GM23338 (cell line): Measurements from ENCODE around the gene SEMA3E. TPM values are rescaled to one million over a fixed set of nuclear protein-coding genes. Genes with fewer than 3 reads are reported as not detected.

Experiments used
- ATAC-seq: fragments of 200-7000 bp; cut with Tn5 transposase; 3 replicates; pipeline ENCODE4 v1.9.1; 2020
- DNase-seq: peaks from one replicate; pipeline ENCODE4 v3.0.0-alpha.2; 2015; ENCODE audit warnings: low spot score
- H2AFZ ChIP-seq: fragments of 200-600 bp; sonication (generic); 2 replicates; pipeline ENCODE4 v1.8.0; 2016; ENCODE audit warnings: antibody characterized with exemption, mild to moderate bottlenecking, moderate library complexity
- H3F3A ChIP-seq: fragments of 200-600 bp; sonication (generic); replicated peaks from 2 replicates; pipeline ENCODE4 v1.8.0; 2017; ENCODE audit warnings: antibody characterized with exemption, mixed run types, low read depth
- H3K27ac ChIP-seq: fragments of 200-600 bp; sonication (generic); 2 replicates; pipeline ENCODE4 v1.6.1; 2016; ENCODE audit warnings: low read depth
- H3K27me3 ChIP-seq: fragments of 200-600 bp; sonication (generic); 2 replicates; pipeline ENCODE4 v1.8.0; 2016; ENCODE audit warnings: mild to moderate bottlenecking, mixed run types, moderate library complexity; ENCODE audit not compliant: insufficient read depth
- H3K36me3 ChIP-seq: fragments of 200-600 bp; sonication (generic); 2 replicates; pipeline ENCODE4 v1.8.0; 2016; ENCODE audit warnings: mild to moderate bottlenecking; ENCODE audit not compliant: insufficient read depth
- H3K4me1 ChIP-seq: fragments of 200-600 bp; sonication (generic); 2 replicates; pipeline ENCODE4 v1.8.0; 2016; ENCODE audit warnings: mild to moderate bottlenecking, moderate library complexity; ENCODE audit not compliant: insufficient read depth
- H3K4me2 ChIP-seq: fragments of 200-600 bp; sonication (generic); 2 replicates; pipeline ENCODE4 v1.7.1; 2017; ENCODE audit warnings: mixed run types
- H3K4me3 ChIP-seq: fragments of 200-600 bp; sonication (generic); 2 replicates; pipeline ENCODE4 v1.6.1; 2016; ENCODE audit warnings: mixed run types
- H3K79me2 ChIP-seq: fragments of 200-600 bp; sonication (generic); replicated peaks from 2 replicates; pipeline ENCODE4 v1.8.0; 2017; ENCODE audit warnings: mild to moderate bottlenecking; ENCODE audit not compliant: insufficient read depth
- H3K9me2 ChIP-seq: fragments of 200-600 bp; sonication (generic); 2 replicates; pipeline ENCODE4 v1.8.0; 2017; ENCODE audit not compliant: insufficient read depth
- H4K20me1 ChIP-seq: fragments of 200-600 bp; sonication (generic); replicated peaks from 2 replicates; pipeline ENCODE4 v1.8.0; 2017; ENCODE audit warnings: mild to moderate bottlenecking; ENCODE audit not compliant: insufficient read depth
- H3K27ac Mint-ChIP-seq: 2 replicates; pipeline ENCODE4 v1.8.0; 2020; ENCODE audit warnings: inconsistent platforms, mild to moderate bottlenecking, moderate library complexity, mixed read lengths
- H3K27me3 Mint-ChIP-seq: 3 replicates; pipeline ENCODE4 v1.8.0; 2022; ENCODE audit warnings: low read depth, mild to moderate bottlenecking, moderate library complexity, mixed read lengths, inconsistent platforms; ENCODE audit not compliant: insufficient read depth, poor library complexity
- H3K36me3 Mint-ChIP-seq: 3 replicates; pipeline ENCODE4 v1.8.0; 2021; ENCODE audit warnings: low read depth, mild to moderate bottlenecking, inconsistent platforms, moderate library complexity, mixed read lengths
- H3K4me1 Mint-ChIP-seq: 3 replicates; pipeline ENCODE4 v1.8.0; 2020; ENCODE audit warnings: mild to moderate bottlenecking, inconsistent platforms, mixed read lengths
- H3K4me3 Mint-ChIP-seq: 3 replicates; pipeline ENCODE4 v1.8.0; 2021; ENCODE audit warnings: moderate library complexity, mild to moderate bottlenecking, inconsistent platforms, mixed read lengths
- H3K9me3 Mint-ChIP-seq: 3 replicates; pipeline ENCODE4 v1.8.0; 2020; ENCODE audit warnings: moderate library complexity, mild to moderate bottlenecking, inconsistent platforms, mixed read lengths
- CREB1 ChIP-seq: fragments of 250-450 bp; sonication (Bioruptor Pico); IDR thresholded peaks from 2 replicates; pipeline ENCODE4 v1.5.0; 2020; ENCODE audit warnings: low read depth, mild to moderate bottlenecking, moderate library complexity
- EZH2phosphoT487 ChIP-seq: fragments of 200-600 bp; sonication (generic); IDR thresholded peaks from one replicate; pipeline ENCODE4 v1.8.1; 2018; ENCODE audit warnings: antibody characterized with exemption; ENCODE audit not compliant: unreplicated experiment
- JUNB ChIP-seq: IDR thresholded peaks from one replicate; pipeline ENCODE4 v1.6.1; 2016; ENCODE audit warnings: antibody characterized with exemption; ENCODE audit not compliant: unreplicated experiment
- NANOG ChIP-seq: IDR thresholded peaks from 2 replicates; pipeline ENCODE4 v1.6.1; 2016; ENCODE audit warnings: antibody characterized with exemption, borderline replicate concordance
- STAT1 ChIP-seq: IDR thresholded peaks from one replicate; pipeline ENCODE4 v1.6.1; 2016; ENCODE audit warnings: antibody characterized with exemption; ENCODE audit not compliant: unreplicated experiment
- ZNF114 ChIP-seq: fragments of 250-450 bp; sonication (Bioruptor Pico); IDR thresholded peaks from 2 replicates; pipeline ENCODE4 v1.5.0; 2020; ENCODE audit warnings: mild to moderate bottlenecking, moderate library complexity
- ZNF331 ChIP-seq: fragments of 250-450 bp; sonication (Bioruptor Pico); IDR thresholded peaks from 2 replicates; pipeline ENCODE4 v1.5.0; 2020; ENCODE audit warnings: low read depth, mild to moderate bottlenecking, moderate library complexity
- polyA plus RNA-seq: library from polyadenylated mRNA; unstranded; fragments of >200 nt; fragmentation: Nextera tagmentation; extraction: Ambion mirVana; gene quantifications from 2 replicates; pipeline ENCODE4 v1.2.1, GENCODE V29; 2016
- total RNA-seq: library from RNA; depleted of rRNA; stranded (reverse); fragments of >200 nt; shearing (Covaris generic); gene quantifications from 2 replicates; pipeline ENCODE4 v1.2.3, GENCODE V29; 2014
- TF ChIP-seq, protein P1 (sequence below), 2 experiments: fragments of 200-600 bp in 1 of 2; sonication (generic) in 1 of 2; conservative IDR thresholded peaks; 2 replicates each; pipeline versions ENCODE4 v1.5.1 to v1.6.1; 2016 to 2017; ENCODE audit warnings: antibody characterized with exemption in 2 of 2, low read depth in 2 of 2, mild to moderate bottlenecking in 2 of 2, moderate library complexity in 1 of 2
- TF ChIP-seq, protein P2 (sequence below): IDR thresholded peaks from 2 replicates; pipeline ENCODE4 v1.6.1; 2016; ENCODE audit warnings: antibody characterized with exemption
- TF ChIP-seq, protein P3 (sequence below): fragments of 250-450 bp; sonication (Bioruptor Pico); IDR thresholded peaks from 2 replicates; pipeline ENCODE4 v1.5.0; 2020; ENCODE audit warnings: mild to moderate bottlenecking, moderate library complexity

The SEMA3E gene
- total and polyA plus RNA-seq, 2 experiments from 2014 or later, result 5.4 to 15.7 TPM

DNA sequence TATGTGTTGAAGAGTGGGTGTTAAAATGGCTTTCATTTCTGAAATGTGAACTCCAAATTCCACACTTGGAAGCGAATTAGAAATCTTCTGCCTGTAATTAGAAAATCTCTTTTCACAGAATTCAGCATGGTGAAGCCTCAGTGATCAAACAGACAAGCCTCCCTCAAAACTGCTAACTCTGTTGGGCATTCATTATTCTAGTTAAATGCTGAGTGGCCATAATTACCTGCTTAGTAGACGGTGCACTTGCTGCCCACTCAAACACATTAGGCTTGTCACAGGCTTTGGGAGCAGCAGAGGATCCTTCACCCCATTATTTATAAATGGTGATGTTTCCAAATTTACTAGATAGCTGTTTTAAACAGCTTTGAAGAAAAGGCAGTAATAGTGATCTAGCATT is 309.0 kb downstream of the SEMA3E start:
- Histone ChIP-seq H2AFZ (no peak overlapping the region), H3K4me2 (no peak overlapping the region), H3K4me1 (no peaks in the 10 kb centered on the region), H3K36me3 (no peaks in the 10 kb centered on the region), H3K4me3 (no peak overlapping the region), H3K79me2 (no peaks in the 10 kb centered on the region), H4K20me1 (no peaks in the 10 kb centered on the region), H3K27ac (no peak overlapping the region), H3F3A (no peaks in the 10 kb centered on the region), H3K9me2 (no peaks in the 10 kb centered on the region), H3K27me3 (no peaks in the 10 kb centered on the region)
- H3K27me3 Mint-ChIP-seq, result no peaks in the 10 kb centered on the region
- peaks cover 6% of the 10 kb centered on the region for H3K4me1 Mint-ChIP-seq
- no peaks in the 10 kb centered on the region for H3K9me3 Mint-ChIP-seq
- no peak overlapping the region for H3K27ac Mint-ChIP-seq
- DNase-seq (no peak), ATAC-seq (no peak)
- TF ChIP-seq ZNF114, result no peak
- no peak for TF ChIP-seq STAT1
- no peak for TF ChIP-seq CREB1 (CRISPR knock-in tag)
- TF ChIP-seq, protein P1, sequence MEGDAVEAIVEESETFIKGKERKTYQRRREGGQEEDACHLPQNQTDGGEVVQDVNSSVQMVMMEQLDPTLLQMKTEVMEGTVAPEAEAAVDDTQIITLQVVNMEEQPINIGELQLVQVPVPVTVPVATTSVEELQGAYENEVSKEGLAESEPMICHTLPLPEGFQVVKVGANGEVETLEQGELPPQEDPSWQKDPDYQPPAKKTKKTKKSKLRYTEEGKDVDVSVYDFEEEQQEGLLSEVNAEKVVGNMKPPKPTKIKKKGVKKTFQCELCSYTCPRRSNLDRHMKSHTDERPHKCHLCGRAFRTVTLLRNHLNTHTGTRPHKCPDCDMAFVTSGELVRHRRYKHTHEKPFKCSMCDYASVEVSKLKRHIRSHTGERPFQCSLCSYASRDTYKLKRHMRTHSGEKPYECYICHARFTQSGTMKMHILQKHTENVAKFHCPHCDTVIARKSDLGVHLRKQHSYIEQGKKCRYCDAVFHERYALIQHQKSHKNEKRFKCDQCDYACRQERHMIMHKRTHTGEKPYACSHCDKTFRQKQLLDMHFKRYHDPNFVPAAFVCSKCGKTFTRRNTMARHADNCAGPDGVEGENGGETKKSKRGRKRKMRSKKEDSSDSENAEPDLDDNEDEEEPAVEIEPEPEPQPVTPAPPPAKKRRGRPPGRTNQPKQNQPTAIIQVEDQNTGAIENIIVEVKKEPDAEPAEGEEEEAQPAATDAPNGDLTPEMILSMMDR (conservative IDR thresholded peaks at IDR 0.05; ENCODE audit: low read depth in 2 of 2), result no peak
- no peak for TF ChIP-seq JUNB
- H3K4me3 Mint-ChIP-seq, result no peak overlapping the region
- no peaks in the 10 kb centered on the region for H3K36me3 Mint-ChIP-seq

DNA sequence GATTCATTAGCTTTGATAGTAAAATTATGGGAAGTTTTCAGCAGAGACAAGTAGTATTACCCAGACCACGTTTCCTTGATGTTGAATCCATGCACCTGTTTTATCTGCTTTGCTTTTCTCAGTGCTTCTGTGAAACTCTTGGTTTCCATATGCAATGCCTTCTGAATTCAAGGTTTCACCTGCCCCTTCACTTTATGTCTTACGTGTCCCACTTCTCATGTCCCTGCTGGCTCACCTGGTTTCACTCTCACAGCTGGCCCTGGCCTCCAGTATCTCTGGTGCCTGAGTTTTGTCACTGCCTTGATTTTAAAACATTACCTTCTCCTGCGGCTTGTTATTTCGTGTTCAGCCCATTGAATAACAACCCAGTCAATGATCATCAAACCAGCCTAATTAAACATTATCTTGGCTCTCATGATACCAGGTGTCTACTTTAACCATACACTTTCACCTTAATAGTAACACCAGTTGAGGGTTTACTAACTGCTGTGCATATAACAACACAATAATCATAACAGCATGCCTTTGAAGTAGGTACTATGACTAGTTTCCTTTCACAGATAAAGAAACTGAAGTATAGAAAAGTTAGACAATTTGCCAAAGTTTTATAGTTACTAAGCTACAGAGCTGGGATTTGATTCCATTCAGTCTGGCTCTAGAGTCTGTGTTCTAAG is 310.5 kb downstream of the SEMA3E start:
- Histone ChIP-seq H3K79me2 (no peaks in the 10 kb centered on the region), H3K9me2 (no peaks in the 10 kb centered on the region), H2AFZ (no peak overlapping the region), H4K20me1 (no peaks in the 10 kb centered on the region), H3K36me3 (no peaks in the 10 kb centered on the region), H3K27ac (no peak overlapping the region), H3K27me3 (no peaks in the 10 kb centered on the region), H3K4me2 (no peak overlapping the region), H3F3A (no peaks in the 10 kb centered on the region), H3K4me3 (no peak overlapping the region), H3K4me1 (no peaks in the 10 kb centered on the region)
- H3K27me3 Mint-ChIP-seq, result no peaks in the 10 kb centered on the region
- H3K4me1 Mint-ChIP-seq, result peaks cover 6% of the 10 kb centered on the region
- no peak for DNase-seq
- no peaks in the 10 kb centered on the region for H3K9me3 Mint-ChIP-seq
- H3K27ac Mint-ChIP-seq, result no peak overlapping the region
- H3K36me3 Mint-ChIP-seq, result no peaks in the 10 kb centered on the region
- H3K4me3 Mint-ChIP-seq, result no peak overlapping the region
- no peak for ATAC-seq
- TF ChIP-seq, protein P1 (conservative IDR thresholded peaks at IDR 0.05; ENCODE audit: low read depth in 2 of 2), result no peak
- TF ChIP-seq JUNB, result no peak
- TF ChIP-seq, protein P2, sequence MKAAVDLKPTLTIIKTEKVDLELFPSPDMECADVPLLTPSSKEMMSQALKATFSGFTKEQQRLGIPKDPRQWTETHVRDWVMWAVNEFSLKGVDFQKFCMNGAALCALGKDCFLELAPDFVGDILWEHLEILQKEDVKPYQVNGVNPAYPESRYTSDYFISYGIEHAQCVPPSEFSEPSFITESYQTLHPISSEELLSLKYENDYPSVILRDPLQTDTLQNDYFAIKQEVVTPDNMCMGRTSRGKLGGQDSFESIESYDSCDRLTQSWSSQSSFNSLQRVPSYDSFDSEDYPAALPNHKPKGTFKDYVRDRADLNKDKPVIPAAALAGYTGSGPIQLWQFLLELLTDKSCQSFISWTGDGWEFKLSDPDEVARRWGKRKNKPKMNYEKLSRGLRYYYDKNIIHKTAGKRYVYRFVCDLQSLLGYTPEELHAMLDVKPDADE, result no peak
- TF ChIP-seq NANOG, result no peak
- TF ChIP-seq, protein P3, sequence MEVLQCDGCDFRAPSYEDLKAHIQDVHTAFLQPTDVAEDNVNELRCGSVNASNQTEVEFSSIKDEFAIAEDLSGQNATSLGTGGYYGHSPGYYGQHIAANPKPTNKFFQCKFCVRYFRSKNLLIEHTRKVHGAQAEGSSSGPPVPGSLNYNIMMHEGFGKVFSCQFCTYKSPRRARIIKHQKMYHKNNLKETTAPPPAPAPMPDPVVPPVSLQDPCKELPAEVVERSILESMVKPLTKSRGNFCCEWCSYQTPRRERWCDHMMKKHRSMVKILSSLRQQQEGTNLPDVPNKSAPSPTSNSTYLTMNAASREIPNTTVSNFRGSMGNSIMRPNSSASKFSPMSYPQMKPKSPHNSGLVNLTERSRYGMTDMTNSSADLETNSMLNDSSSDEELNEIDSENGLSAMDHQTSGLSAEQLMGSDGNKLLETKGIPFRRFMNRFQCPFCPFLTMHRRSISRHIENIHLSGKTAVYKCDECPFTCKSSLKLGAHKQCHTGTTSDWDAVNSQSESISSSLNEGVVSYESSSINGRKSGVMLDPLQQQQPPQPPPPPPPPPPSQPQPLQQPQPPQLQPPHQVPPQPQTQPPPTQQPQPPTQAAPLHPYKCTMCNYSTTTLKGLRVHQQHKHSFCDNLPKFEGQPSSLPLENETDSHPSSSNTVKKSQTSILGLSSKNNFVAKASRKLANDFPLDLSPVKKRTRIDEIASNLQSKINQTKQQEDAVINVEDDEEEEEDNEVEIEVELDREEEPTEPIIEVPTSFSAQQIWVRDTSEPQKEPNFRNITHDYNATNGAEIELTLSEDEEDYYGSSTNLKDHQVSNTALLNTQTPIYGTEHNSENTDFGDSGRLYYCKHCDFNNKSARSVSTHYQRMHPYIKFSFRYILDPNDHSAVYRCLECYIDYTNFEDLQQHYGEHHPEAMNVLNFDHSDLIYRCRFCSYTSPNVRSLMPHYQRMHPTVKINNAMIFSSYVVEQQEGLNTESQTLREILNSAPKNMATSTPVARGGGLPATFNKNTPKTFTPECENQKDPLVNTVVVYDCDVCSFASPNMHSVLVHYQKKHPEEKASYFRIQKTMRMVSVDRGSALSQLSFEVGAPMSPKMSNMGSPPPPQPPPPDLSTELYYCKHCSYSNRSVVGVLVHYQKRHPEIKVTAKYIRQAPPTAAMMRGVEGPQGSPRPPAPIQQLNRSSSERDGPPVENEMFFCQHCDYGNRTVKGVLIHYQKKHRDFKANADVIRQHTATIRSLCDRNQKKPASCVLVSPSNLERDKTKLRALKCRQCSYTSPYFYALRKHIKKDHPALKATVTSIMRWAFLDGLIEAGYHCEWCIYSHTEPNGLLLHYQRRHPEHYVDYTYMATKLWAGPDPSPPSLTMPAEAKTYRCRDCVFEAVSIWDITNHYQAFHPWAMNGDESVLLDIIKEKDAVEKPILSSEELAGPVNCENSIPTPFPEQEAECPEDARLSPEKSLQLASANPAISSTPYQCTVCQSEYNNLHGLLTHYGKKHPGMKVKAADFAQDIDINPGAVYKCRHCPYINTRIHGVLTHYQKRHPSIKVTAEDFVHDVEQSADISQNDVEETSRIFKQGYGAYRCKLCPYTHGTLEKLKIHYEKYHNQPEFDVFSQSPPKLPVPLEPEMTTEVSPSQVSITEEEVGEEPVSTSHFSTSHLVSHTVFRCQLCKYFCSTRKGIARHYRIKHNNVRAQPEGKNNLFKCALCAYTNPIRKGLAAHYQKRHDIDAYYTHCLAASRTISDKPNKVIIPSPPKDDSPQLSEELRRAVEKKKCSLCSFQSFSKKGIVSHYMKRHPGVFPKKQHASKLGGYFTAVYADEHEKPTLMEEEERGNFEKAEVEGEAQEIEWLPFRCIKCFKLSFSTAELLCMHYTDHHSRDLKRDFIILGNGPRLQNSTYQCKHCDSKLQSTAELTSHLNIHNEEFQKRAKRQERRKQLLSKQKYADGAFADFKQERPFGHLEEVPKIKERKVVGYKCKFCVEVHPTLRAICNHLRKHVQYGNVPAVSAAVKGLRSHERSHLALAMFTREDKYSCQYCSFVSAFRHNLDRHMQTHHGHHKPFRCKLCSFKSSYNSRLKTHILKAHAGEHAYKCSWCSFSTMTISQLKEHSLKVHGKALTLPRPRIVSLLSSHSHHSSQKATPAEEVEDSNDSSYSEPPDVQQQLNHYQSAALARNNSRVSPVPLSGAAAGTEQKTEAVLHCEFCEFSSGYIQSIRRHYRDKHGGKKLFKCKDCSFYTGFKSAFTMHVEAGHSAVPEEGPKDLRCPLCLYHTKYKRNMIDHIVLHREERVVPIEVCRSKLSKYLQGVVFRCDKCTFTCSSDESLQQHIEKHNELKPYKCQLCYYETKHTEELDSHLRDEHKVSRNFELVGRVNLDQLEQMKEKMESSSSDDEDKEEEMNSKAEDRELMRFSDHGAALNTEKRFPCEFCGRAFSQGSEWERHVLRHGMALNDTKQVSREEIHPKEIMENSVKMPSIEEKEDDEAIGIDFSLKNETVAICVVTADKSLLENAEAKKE (CRISPR knock-in tag), result no peak
- TF ChIP-seq ZNF331 (CRISPR knock-in tag), result no peak
- TF ChIP-seq STAT1, result no peak
- no peak for TF ChIP-seq EZH2phosphoT487
- TF ChIP-seq ZNF114, result no peak
